ENCODE results near the gene KNOP1. TPM values are rescaled to one million over a fixed set of nuclear protein-coding genes. Genes with fewer than 3 reads are reported as not detected.

The KNOP1 gene, protein sequence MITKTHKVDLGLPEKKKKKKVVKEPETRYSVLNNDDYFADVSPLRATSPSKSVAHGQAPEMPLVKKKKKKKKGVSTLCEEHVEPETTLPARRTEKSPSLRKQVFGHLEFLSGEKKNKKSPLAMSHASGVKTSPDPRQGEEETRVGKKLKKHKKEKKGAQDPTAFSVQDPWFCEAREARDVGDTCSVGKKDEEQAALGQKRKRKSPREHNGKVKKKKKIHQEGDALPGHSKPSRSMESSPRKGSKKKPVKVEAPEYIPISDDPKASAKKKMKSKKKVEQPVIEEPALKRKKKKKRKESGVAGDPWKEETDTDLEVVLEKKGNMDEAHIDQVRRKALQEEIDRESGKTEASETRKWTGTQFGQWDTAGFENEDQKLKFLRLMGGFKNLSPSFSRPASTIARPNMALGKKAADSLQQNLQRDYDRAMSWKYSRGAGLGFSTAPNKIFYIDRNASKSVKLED
- 16.0 and 18.0 TPM in 2 replicates for total RNA-seq

GRCh38 chr16:19717741-19718623 lies at the start of gene KNOP1, which contains the start of gene IQCK:
KNOP1 (minus strand) TSS chr16:19718227; CDS start chr16:19715035, 3,192 bp downstream.
IQCK (plus strand) TSS chr16:19718271; CDS start chr16:19718307, 36 bp downstream.

Other genes starting within 250 kb of the KNOP1 start
- gene GDE1, start 196.1 kb downstream of the KNOP1 start, total RNA-seq = 53.9 and 54.5 TPM in 2 replicates
- gene CCP110, start 194.3 kb downstream of the KNOP1 start, total RNA-seq = 8.2 and 17.4 TPM in 2 replicates
- gene VPS35L, start 162.5 kb downstream of the KNOP1 start, total RNA-seq = 54.5 and 69.4 TPM in 2 replicates
- gene IQCK, start within 50 bp of the KNOP1 start, total RNA-seq = 15.7 and 16.0 TPM in 2 replicates
- gene GPRC5B, start 166.6 kb upstream of the KNOP1 start, total RNA-seq = 23.1 and 24.8 TPM in 2 replicates